ENCODE data around the gene PLEKHG2. TPM values are rescaled to one million over a fixed set of nuclear protein-coding genes. Genes with fewer than 3 reads are reported as not detected.

Gene PLEKHG2
- total RNA-seq, 1 donor from 2014 or later, result 205 TPM

GRCh38 chr19:39397360-39398296 is 14.8 kb upstream of the PLEKHG2 start:
- DNase-seq, result peak; percentile 94
- Mint-ChIP-seq H3K4me3 (ENCODE audit: unreplicated experiment) (peak overlapping the region; percentile 57), H3K4me1 (ENCODE audit: low read depth, unreplicated experiment) (peaks cover 16% of the 10 kb centered on the region), H3K27me3 (ENCODE audit: unreplicated experiment) (peaks cover 11% of the 10 kb centered on the region), H3K27ac (ENCODE audit: unreplicated experiment) (peak overlapping the region; percentile 70), H3K36me3 (ENCODE audit: unreplicated experiment) (no peaks in the 10 kb centered on the region), H3K9me3 (ENCODE audit: unreplicated experiment) (peaks cover 17% of the 10 kb centered on the region)
- peak; percentile 87 for TF ChIP-seq CTCF (IDR thresholded peaks at IDR 0.05; ENCODE audit: partially characterized antibody, unreplicated experiment)

GRCh38 chr19:39398297-39398864 is 14.1 kb upstream of the PLEKHG2 start:
- H3K27me3 Mint-ChIP-seq (ENCODE audit: unreplicated experiment), result peaks cover 13% of the 10 kb centered on the region
- peaks cover 17% of the 10 kb centered on the region for H3K9me3 Mint-ChIP-seq (ENCODE audit: unreplicated experiment)
- H3K36me3 Mint-ChIP-seq (ENCODE audit: unreplicated experiment), result no peaks in the 10 kb centered on the region
- TF ChIP-seq CTCF (IDR thresholded peaks at IDR 0.05; ENCODE audit: partially characterized antibody, unreplicated experiment), result no peak
- no peak overlapping the region for H3K4me3 Mint-ChIP-seq (ENCODE audit: unreplicated experiment)
- peaks cover 16% of the 10 kb centered on the region for H3K4me1 Mint-ChIP-seq (ENCODE audit: low read depth, unreplicated experiment)
- H3K27ac Mint-ChIP-seq (ENCODE audit: unreplicated experiment), result no peak overlapping the region
- DNase-seq, result no peak

- Mint-ChIP-seq H3K4me1 (ENCODE audit: low read depth, unreplicated experiment) (peaks cover 18% of the 10 kb centered on the region), H3K27ac (ENCODE audit: unreplicated experiment) (peak overlapping the region; percentile 7), H3K36me3 (ENCODE audit: unreplicated experiment) (no peaks in the 10 kb centered on the region), H3K9me3 (ENCODE audit: unreplicated experiment) (peaks cover 19% of the 10 kb centered on the region), H3K27me3 (ENCODE audit: unreplicated experiment) (peaks cover 13% of the 10 kb centered on the region), H3K4me3 (ENCODE audit: unreplicated experiment) (peak overlapping the region; percentile 12)
- no peak for TF ChIP-seq CTCF (IDR thresholded peaks at IDR 0.05; ENCODE audit: partially characterized antibody, unreplicated experiment)
- DNase-seq, result no peak
Observed at GRCh38 chr19:39399668-39400050, 12.8 kb upstream of the PLEKHG2 start.

GRCh38 chr19:39400061-39400460 is 12.4 kb upstream of the PLEKHG2 start:
- Mint-ChIP-seq H3K36me3 (ENCODE audit: unreplicated experiment) (no peaks in the 10 kb centered on the region), H3K27ac (ENCODE audit: unreplicated experiment) (peak overlapping the region; percentile 7), H3K27me3 (ENCODE audit: unreplicated experiment) (peaks cover 13% of the 10 kb centered on the region), H3K9me3 (ENCODE audit: unreplicated experiment) (peaks cover 19% of the 10 kb centered on the region), H3K4me1 (ENCODE audit: low read depth, unreplicated experiment) (peaks cover 18% of the 10 kb centered on the region), H3K4me3 (ENCODE audit: unreplicated experiment) (no peak overlapping the region)
- DNase-seq, result no peak
- no peak for TF ChIP-seq CTCF (IDR thresholded peaks at IDR 0.05; ENCODE audit: partially characterized antibody, unreplicated experiment)

- no peak for TF ChIP-seq CTCF (IDR thresholded peaks at IDR 0.05; ENCODE audit: partially characterized antibody, unreplicated experiment)
- H3K27ac Mint-ChIP-seq (ENCODE audit: unreplicated experiment), result peak overlapping the region; percentile 74
- H3K4me3 Mint-ChIP-seq (ENCODE audit: unreplicated experiment), result peak overlapping the region; percentile 81
- no peaks in the 10 kb centered on the region for H3K36me3 Mint-ChIP-seq (ENCODE audit: unreplicated experiment)
- no peak for DNase-seq
- H3K4me1 Mint-ChIP-seq (ENCODE audit: low read depth, unreplicated experiment), result peaks cover 18% of the 10 kb centered on the region
- peaks cover 13% of the 10 kb centered on the region for H3K27me3 Mint-ChIP-seq (ENCODE audit: unreplicated experiment)
- H3K9me3 Mint-ChIP-seq (ENCODE audit: unreplicated experiment), result peaks cover 19% of the 10 kb centered on the region
Observed at GRCh38 chr19:39401070-39401548, 11.4 kb upstream of the PLEKHG2 start.
